Measurements from ENCODE around the gene SLC22A23.

Gene SLC22A23

GRCh38 chr6:3330199-3330598 lies 126.7 kb downstream of the SLC22A23 start:
- DNase-seq = no peak

DNA sequence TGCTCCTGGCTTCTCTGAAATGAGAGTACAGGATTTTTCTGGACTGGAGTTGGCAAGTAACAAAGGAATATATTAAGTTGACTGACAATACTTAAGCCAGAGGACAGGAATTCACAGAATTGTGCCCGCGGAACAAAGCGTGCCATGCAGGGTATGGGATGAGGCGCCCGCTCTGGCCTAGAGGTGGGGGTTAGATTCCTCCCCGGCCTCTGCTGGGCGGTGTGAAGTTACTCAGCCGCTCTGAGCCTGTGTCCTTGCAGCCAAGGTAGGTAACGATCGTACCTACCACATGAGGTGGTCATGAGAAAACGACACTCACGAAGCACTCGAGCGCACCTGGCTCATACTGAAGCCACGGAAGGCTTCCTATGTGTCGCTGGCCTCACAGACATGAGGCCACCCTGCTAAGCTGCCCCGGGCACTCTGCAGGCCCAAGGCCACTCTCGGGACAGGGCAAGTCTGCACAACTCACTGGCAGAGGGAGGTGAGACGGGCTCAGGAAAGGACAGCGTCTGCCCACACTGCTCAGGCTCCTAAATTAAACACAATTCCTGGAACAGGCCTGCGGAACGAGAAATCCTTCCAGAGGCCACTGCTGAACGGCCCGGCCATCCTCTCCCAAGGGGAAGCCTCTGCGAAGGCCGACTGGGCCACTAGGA lies 127.3 kb downstream of the SLC22A23 start:
- DNase-seq = no peak

DNA sequence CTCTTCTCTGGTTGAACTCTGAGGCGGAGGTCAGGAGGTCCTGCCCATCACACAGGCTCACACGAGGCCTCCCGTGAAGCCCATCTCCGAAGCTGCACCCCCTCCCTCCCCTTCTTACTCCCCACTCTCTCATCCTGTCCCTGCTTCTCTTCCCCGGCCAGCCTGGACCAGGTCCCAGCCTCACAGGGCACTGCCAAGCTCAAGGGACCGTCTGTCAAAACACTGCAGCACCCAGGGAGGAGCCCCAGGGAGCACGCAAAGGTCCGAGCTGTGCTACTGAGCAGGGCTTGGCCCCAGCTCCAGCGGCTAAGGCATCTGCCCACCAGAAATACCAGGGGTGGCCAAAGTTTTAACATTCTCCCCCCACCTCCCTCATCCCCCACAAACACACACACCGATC lies 128.1 kb downstream of the SLC22A23 start:
- no peak for DNase-seq

- DNase-seq = no peak
Measured at GRCh38 chr6:3328145-3328544, 128.7 kb downstream of the SLC22A23 start.

- no peak for DNase-seq
Measured at GRCh38 chr6:3327403-3327802, 129.4 kb downstream of the SLC22A23 start.

- DNase-seq = no peak
Measured at GRCh38 chr6:3326981-3327380, 129.9 kb downstream of the SLC22A23 start.

DNA sequence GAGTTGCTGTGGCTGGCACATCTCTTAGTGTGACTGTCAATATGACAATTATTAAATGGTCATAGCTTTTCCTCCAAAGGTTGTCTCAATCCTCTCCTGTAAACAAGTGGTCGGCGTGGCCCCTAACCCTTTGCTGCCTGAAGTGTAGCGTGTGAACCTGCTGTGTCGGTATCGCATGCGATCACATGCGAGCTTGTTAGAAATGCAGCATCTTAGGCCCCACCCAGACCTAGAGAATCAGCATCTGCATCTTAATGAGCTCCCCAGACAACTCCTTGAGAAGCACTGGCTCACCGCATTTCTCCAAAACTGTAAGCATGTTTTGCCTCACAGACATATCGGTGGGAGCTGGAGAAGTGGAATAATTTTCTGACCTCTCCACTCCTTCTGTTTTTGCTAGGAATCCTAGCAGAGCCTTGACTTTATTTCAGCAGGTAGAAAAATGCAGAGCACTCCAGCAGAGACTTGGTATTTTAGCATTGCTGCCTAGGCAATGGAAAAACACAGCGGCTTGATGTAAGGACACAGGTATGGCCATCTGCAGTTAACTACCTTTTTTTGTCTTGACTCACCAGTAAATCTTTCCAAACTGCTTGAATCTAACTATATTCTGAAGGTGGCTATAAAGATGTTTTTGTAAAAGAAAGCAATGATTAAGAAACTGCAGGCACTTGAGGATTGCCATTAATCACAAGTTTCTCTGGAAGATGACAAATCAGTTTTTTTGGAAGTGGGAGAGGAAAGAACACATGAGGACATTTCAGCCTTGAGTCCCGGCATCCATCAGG lies 130.5 kb downstream of the SLC22A23 start:
- no peak for DNase-seq

DNA sequence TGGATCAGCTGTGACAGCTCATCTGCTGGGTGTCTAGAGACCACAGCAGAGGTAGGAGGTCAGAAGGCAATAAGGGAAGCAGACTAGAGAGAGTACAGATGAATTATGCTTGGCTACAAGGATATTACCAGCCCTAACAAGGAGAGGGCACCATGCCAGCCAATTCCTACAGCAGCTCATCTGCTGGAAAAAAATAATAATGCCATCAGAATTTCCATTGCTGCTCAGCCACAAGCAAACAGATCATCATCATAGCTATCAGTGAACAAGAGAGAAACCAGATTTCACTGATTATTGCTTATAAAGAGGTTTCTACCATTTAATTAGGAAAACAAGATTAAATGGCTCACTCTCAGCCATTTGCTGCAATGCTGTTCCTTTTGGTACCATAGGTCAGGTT lies 131.6 kb downstream of the SLC22A23 start:
- no peak for DNase-seq

GRCh38 chr6:3324262-3324942 lies 132.4 kb downstream of the SLC22A23 start:
- DNase-seq = no peak

DNA sequence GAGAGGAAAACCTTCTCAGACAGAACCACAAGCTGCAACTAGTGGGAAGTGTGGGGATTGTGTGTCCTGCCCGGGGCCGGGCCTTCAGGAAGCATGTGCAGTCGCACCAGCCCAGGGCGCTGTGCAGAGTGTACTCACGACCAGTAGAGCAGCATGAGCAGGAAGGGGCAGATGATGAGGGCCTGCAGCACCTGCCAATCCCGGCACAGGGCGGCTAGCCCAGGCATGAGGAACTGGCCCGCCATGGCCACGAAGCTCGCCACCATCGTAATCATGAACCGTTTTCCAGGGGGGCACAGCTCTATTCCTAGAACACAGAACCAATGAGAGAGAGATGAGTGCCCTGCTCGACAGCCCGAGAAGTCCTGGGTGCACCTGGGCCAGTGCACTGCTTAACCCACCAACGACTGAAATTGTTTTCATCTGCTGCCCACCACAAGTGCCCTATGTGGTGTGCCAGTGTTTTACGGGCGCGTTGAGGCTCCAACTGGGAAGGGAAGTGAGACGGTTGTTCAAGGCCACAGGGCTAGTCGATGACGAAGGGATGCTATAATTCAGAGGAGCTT lies 133.1 kb downstream of the SLC22A23 start:
- DNase-seq = no peak

DNA sequence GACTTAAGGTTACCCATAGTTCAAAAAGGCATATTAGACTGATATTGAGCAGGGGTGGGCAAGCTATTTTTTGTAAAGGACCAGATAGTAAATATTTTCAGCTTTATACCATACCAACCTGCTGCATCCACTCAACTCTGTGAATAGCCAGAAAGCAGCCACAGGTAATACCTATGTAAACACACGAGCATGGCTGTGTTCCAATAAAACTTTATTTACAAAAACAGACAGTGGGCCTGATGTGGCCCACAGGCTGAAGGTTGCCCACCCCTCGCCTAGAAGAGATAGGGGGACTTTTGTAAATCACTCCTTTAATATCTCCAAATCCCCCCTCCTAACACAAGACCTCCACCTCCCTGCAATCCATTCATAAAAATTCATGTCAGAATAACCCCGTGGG lies 133.7 kb downstream of the SLC22A23 start:
- DNase-seq = no peak

GRCh38 chr6:3322366-3322890 lies 134.4 kb downstream of the SLC22A23 start:
- DNase-seq = no peak

DNA sequence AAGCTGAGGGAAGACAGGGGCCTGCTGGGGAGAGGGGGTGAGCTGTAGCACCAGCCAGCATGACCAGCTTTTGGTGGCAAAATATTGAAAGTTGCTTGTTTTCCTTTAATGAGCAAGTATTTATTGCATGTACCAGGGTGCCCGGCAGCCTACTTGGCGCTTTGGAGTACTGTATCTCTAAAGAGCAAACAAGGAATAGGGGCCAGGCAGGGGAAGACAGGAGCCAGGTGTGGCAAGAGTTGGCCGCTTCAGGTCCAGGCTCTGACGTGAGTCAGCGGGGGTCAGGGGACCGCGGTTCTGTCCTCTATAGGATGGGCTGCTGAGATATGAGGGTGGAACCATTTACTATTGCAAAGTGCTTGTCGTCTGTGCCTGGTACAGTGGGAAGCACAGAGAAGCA lies 135.0 kb downstream of the SLC22A23 start:
- DNase-seq = no peak

DNA sequence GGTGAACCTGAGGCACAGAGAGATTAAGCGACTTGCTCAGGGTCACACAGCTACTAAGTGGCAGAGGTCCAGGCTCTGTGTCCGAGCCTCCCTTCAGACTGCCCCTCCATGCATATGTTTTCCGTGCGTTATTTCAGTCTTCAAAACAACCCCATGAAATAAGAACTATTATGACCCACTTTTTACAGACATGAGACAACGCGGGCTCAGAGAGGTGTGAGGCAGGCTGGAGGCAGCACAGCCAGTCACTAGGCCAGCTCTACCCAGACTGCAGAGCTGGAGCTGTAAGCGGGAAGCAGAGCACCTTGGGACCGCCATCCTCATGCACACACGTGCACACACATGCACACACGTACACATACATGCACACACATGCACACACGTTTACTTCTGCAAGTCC lies 135.8 kb downstream of the SLC22A23 start:
- no peak for DNase-seq

- no peak for DNase-seq
Measured at GRCh38 chr6:3320238-3320811, 136.5 kb downstream of the SLC22A23 start.

- DNase-seq = no peak
Measured at GRCh38 chr6:3319610-3320200, 137.1 kb downstream of the SLC22A23 start.

DNA sequence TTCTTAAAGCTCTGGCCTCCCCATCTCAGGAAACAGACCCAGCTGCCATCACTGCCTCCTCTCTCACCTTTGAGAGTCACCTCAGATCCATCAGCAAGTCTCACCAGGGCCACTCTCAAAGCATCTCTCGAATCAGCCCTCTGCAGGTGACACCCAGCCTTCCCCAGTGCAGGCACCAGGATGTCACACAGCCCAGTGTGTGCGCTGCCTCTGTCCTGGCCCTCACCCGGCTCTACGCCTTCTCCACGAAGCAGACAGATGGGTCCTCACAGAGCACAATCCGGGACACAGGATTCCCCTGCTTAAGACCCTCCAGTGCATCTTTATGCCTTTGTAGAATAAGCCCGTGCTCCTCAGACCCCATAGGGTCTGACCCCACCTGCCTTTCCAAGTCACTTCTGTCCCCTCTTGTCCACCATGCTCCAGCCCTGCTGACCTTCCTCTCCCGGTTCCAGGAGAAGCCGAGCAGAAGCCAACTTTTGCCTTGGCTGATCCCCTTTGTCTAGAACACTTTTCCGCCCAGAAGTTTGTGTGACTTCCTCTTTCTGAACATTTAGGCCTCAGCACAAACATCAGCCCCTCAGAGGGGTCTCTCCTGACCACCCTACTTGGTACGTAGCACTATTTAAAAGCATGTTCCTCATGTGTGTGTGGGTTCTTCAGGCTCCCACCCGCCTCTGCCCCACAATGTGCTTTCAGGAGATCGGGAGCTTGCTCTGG lies 137.9 kb downstream of the SLC22A23 start:
- DNase-seq = no peak

DNA sequence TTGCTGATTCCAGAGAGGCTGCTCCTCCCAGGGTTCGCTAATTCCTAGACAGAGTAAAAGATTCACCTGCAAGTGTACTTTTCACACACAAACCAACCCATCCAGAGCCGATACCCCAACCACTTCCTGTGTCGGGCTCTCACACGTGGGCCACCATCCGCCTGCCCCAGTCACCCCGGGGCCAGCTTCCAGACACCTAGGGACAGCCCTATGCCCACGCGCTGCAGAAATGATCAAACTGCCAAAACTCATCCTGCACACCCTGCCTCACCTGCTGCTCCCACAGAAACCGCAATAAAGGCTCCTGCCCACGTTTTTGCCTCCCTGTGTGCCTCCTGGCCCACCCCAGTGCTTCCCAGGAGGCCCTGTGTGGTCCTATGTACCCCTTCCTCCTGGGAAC lies 138.6 kb downstream of the SLC22A23 start:
- DNase-seq = no peak

- no peak for DNase-seq
Measured at GRCh38 chr6:3317741-3318211, 139.1 kb downstream of the SLC22A23 start.

- no peak for DNase-seq
Measured at GRCh38 chr6:3316818-3317217, 140.0 kb downstream of the SLC22A23 start.

- DNase-seq = no peak
Measured at GRCh38 chr6:3316331-3316730, 140.5 kb downstream of the SLC22A23 start.

DNA sequence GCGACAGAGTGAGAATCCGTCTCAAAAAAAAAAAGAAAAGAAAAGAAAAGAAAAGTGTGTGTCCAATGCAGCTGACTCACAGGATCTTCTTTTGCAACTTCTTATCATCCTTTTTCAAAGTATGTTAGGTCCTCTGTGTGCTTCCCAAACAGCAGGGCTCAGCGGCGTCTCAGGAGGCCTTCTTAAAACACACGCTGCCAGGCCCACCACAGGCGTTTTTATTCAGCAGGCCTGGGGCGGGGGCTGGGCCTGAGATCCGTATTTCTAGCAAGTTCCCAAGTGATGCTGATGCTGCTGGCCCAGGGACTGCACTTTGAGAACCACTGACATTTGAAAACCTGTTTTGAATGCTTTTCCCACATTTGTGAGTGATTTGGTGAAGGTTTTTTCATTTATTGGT lies 141.0 kb downstream of the SLC22A23 start:
- no peak for DNase-seq
